NCI-H187 (cell line): ENCODE measurements around the gene ZBTB46.

Source experiments
- DNase-seq, 2 experiments: peaks; one replicate each; lab custom pipeline; 2025; lab: John Stamatoyannopoulos, UW

ZBTB46 gene

DNA sequence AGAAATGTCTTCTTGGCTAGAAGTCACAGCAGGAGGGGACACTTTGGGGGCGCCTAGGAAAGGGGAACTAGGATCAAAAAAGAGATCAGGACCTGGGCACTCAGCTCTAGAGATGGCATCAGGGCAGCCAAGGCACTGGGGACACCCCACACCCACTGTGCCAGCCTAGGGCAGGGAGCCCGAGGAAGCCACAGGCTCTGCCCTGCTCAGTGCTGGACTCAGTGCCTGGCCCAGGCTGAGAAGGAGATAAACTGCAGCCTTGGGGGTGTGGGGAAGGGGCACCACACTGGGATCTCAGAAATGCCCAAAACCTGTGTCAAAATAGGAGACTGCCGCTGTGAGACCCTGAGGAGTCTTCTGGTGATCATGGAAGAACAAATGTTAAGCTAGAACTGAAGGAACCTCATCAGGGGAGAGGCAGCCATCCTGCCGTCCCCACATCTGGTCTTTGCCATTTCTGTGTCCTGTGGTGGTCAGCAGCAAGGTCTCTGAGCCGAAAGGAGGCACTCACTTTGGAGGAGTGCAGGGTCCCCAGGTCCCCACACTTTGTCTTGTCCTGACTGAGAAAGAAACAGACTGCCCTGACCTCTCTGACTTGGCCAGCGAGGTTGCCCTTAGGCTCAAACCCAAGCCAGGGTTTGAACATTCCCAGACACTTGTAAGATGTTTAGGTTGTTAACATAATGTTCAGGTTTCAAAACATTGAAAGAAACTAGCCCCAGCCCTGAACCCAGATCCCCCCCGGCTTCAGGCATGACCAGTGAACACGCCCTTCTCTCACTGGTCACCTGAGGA, 125.6 kb downstream of the ZBTB46 start:
- DNase-seq: no peak

DNA sequence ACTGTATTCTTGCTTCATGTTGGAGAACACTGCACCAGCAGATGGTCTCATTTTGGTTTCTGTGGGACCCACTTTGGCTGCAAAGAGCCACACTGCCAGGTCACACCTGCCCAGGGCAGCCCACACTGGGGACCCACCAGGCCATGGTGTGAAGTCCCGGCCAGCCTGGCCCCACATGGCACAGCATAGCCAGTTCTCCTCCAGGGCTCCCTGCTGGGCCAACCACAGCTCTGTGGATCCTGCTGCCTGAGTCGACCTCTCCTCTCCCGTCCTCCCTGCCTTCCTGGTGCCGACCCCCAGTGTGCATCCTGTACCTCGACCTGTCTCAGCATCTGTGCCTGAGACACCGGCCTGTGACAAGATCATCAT, 126.3 kb downstream of the ZBTB46 start:
- no peak for DNase-seq

DNA sequence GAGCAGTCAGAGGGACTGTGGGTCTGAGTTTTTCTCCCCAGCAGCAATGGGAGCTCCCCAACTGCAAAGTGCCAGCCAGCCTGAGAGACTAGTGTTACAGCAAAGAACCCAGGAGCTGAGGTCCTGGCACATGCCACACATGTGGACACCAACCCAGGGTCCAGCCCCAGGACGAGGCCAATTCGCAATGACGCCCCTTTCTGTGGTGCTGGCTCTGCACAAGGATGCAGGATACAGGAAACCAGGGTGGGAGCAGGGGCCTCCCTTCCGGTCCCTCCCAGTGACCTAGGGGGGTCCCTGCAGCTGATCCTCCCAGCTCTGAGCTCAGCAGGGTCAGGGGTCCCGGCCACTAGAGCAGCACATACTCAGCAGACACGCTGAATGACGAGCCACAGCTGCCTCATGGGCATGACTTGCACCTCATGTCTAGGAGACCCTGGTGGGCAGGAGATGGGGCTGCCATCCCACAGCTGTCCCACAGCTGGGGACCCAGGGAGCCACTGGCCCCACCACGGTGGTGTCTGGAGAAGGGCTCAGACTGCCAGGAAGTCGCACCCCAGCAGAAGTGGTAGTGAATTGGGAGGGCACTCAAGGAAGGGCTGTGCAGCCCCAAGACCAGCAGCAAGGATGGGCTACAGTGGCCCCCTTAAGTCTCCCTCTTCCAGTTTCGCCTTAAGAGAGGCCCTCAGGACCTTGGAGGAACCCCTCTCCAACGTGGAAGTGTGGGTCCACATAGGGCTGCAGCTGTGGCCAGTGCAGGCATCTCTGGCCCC, 126.9 kb downstream of the ZBTB46 start:
- no peak for DNase-seq

DNA sequence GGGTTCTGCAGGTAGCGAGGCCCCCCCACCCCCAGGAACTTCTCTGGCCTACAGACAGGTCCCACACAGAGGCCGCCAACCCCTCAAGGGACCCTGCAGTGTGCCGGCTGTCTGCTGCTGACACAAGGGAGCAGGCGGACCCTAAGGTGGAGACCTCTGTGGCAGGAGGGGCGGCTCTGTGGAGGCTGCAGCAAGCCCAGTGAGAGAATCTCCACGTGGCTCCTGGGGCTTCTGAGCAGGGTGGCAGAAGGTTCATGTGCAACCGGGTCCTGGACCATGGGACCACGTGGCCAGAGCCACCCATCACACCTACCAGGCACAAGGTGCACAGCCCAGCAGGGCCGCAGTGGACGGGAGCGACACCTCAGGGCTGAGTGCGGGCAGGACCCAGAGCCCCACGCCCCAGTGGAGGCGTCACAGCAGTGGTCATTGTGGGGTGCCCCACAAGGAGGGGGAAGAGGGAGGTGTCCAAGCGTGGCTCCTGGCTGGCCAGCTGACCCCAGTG, 127.5 kb downstream of the ZBTB46 start:
- no peak for DNase-seq

DNA sequence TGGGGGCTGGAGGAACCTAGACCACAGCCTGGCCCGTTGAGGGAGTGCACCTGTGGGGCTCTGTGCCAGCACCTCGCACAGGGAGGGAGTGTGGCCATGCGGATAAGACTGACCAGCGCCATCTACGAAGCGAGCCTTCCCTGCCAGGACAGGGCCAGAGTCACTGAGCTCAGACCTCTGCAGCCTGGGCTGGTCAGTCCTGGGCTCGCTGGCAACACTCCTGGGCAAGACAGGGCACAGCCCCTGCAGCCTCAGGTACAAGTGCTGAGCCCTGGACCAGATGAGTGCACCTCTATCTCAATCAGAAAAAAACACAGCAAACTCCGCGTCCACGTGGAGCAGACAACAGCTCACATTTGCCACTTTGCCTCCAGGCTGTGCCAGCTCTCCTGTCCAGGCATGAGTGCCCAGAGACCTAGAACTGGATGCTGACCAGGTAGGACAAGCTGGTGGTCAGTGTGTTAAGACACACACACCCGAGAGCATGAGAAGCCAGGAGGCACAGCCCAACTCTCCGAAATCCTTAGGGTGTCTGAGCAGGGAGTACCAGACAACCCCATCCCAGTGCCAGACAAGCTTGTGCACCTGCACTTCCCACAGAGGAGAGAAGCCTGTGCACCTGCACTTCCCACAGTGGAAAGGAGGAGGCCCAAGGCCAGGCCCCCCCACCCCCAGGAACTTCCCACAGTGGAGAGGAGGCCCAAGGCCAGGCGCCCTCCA, 128.2 kb downstream of the ZBTB46 start:
- no peak for DNase-seq

DNA sequence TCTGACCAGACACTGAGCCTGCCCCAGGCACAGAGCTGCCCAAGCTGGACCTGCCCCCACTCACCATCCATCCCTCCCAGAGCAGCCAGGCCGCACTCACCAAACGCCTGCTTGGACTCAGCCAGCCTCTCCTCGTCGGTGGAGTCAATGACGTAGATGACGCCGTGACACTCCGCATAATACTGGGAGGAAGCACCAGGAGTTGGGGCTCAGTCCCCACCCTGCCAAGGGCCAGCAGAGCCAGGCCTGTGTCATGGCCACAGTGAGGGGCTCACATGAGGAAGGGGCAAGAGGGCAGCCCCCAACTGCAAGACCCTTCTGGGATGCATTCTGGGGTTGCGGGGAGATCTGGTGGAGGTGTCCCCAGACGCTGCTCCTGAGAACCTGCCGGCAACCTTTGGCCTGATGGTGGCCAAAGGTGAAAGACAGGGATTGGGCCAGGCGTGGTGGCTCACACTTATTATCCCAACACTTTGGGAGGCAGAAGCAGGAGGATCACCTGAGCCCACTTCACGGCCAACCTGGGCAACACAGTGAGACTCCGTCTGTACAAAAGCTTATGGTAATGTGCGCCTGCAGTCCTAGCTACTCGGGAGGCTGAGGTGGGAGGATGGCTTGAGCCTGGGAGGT, 128.9 kb downstream of the ZBTB46 start:
- no peak for DNase-seq

DNA sequence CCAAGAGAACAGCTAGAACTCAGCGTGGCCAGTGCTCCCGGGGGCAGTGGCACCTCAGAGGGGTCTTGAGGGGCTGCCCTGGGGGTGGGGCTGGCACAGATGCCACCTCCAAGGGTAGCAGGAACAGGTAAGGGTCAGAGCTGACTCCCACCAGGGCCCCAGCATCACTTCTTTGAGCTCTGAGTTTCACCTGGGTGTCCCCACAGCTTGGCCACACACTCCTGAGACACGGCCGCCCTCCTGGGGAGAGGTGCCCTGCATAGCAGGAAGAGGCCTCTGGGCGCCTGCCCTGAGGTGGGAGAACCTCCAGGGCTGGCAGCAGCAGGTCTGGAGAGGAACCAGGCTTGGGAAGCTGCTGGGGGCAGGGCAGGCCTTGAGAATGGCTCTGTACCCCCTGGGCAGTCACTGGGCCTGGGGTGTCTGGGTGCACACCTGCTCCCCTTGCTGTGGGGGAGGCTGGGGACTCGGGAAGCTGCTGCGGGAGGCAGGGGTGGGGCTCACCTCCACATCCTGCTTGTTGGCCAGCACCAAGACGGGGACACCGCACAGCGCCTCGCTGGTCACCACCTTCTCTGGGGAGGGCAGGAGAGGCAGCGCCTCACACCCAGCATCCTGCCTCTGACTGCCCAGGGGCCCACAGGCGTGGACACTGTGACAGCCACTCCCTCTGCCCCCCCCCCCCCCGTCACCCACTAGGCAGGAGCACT, 129.6 kb downstream of the ZBTB46 start:
- no peak for DNase-seq

DNA sequence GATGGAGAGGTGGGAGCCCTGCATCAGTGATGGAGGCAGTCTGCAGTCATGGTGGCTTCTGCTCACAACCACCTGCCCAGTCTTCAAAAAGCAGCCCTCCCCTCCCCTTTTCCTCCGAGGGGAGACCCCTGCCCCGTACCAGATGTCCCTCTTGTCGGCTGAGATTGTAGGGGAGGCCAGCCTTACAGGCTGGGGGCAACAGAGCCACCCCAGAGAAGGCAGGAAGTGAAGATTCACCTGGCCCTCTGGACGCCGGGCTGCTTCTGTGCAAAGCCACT, 130.1 kb downstream of the ZBTB46 start:
- DNase-seq: no peak

DNA sequence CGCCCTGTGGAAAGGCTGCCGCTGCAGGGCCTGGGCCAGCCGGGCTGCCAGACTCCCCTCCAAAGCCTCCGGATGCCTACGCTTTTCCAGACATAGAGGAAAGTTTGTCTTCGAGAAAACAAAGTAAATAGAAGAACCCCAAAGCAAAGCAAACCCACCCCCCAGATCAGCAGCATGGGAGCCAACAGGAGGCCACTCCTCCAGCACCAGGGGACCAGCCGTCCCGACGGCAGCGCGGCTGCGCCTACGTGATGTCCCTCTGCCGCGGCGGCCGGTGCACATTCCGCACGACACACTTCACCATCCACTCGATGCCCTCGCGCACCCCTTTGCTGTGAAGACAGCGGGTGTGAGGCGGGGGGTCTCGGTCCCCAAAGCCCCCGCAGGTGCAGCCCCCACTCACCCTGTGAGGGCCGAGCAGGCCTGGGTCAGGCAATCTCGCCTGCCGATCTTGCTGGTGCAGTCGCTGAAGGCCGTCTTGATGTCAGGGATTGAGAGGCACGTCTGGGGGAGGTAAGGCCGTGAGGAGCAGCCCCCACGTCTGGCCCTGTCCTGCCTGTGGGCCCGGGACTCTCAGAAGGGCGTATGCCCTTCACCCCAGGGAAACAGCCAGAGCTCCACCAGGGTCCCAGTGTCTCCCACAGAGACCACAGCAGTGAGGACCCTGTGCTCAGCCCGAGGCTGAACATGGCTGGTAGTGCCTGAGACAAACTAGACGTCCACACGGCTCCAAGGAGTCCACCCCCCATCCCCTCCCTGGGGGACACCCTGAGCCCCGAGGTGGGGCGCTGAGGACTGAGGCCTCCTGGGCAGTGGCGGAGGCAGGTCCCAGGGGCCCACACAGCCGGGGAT, 130.6 kb downstream of the ZBTB46 start:
- DNase-seq: no peak

DNA sequence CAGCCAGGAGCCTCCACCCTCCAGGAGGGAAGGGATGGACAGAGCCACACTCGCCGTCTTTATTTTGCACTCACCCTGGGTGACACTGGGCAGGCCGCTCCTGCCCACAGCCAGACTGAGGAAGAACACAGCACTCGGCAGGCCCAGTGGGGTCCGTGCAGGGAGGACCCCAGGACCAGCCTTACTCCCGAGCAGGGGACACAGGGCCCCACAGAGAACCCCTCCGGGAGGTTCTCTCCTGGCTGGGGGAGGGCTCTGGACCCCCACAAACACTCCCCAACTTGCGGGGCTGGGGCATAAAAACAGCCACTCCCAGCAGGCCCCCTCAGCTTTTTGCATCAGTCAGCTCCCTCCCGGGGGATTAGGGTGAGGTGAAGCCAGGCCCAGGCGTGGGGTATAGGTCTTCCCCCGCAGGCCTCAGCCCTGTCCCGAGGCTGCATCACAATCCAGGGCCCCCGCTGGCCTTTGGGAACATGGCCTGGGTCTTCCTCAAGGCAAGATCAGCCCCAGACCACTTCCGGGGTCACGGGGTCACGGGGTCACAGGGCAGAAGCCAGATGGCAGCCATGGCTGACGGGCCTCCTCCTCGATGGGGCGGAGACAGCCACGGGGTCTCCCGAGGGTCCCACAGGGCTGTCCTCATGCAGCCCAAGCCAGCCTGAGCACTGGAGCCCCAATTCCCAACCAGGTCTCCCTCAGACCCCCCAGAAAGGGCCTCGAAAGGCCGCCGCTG, 131.4 kb downstream of the ZBTB46 start:
- no peak for DNase-seq

DNA sequence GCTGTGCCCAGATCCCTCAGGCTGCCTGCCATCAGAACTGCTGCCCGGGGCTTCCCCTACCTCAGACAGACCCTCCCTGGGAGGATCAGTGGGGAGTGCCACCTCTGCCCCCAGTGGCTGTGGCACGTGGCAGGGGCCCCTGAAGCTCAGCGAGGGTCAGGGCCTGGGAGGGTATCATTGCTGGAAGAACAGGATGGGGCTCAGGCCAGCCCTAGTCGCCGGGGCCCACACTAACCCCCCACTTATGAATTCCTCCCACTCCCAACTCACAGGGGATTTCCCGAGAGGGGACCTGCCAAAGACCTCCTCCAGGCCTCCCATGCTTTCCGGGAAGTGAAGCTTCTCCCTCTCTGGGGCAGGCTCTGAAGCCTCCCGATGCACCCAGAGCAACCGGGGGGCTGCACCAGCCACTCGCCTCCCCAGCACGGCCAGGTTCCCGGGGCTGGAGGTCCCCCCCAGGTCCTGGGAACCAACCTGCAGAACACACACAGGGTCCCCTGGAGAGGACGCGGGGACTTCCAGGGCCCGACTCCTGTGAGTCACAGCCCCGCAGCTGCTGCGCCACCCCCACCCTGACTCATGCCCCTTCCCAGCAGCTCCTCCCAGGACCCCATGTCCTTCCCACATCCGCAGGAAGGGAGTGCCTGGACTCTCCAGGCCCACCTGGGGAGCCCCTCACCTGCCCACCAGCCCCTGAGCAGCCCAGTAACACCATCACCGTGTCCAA, 132.2 kb downstream of the ZBTB46 start:
- DNase-seq: no peak

DNA sequence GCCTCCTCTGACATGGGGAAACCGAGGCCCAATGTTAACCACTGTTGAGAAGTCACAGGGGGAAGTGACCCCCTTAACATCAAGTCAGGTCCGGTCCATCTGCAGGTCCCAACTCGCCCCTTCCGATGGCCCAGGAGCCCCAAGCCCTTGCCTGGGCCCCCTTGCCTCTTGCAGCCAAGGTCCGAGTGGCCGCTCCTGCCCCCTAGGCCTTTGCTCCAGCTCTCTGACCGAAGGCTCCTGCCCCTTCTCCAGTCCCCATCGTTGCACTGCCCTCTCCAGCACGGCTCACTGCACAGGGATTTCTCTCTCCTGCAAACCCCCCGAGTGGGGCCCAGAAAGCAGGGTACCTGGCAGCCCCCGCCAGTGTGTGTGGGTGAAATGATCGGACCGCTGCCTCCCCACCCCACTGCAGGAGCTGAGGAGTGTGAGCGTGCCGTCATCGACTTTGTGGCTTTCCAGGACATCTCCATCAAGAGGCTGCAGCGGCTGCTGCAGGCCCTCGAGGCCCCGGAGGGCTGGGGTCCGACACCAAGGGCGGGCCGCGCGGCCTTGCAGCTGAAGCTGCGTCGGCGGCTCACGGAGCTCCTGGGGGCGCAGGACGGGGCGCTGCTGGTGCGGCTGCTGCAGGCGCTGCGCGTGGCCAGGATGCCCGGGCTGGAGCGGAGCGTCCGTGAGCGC, 133.1 kb downstream of the ZBTB46 start:
- no peak for DNase-seq

DNA sequence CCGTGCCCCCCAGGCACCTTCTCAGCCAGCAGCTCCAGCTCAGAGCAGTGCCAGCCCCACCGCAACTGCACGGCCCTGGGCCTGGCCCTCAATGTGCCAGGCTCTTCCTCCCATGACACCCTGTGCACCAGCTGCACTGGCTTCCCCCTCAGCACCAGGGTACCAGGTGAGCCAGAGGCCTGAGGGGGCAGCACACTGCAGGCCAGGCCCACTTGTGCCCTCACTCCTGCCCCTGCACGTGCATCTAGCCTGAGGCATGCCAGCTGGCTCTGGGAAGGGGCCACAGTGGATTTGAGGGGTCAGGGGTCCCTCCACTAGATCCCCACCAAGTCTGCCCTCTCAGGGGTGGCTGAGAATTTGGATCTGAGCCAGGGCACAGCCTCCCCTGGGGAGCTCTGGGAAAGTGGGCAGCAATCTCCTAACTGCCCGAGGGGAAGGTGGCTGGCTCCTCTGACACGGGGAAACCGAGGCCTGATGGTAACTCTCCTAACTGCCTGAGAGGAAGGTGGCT, 133.7 kb downstream of the ZBTB46 start:
- DNase-seq: no peak

DNA sequence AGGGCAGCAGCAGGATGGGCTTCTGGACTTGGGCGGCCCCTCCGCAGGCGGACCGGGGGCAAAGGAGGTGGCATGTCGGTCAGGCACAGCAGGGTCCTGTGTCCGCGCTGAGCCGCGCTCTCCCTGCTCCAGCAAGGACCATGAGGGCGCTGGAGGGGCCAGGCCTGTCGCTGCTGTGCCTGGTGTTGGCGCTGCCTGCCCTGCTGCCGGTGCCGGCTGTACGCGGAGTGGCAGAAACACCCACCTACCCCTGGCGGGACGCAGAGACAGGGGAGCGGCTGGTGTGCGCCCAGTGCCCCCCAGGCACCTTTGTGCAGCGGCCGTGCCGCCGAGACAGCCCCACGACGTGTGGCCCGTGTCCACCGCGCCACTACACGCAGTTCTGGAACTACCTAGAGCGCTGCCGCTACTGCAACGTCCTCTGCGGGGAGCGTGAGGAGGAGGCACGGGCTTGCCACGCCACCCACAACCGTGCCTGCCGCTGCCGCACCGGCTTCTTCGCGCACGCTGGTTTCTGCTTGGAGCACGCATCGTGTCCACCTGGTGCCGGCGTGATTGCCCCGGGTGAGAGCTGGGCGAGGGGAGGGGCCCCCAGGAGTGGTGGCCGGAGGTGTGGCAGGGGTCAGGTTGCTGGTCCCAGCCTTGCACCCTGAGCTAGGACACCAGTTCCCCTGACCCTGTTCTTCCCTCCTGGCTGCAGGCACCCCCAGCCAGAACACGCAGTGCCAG, 134.3 kb downstream of the ZBTB46 start, which contains the start of gene TNFRSF6B:
Gene TNFRSF6B, plus strand, starts transcription at position 25 of the 729 bp plus-strand sequence. Its CDS starts 116 bp downstream, at position 141.
- DNase-seq: no peak

DNA sequence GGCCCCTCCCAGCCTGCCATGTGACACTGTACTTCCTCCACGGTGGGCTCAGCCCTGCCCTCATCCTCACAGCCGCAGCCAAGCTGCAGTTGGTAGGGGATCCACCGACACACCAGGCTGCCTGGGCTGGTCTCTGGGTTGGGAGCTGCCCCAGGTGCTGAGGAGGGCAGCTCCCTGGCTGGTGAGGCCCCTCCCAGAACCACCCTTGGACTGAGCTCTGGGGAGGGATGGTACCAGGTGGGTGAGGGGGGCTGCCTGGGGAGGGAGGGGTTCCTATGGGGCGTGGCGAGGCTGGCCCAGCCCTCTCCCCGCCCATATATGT, 134.8 kb downstream of the ZBTB46 start:
- no peak for DNase-seq

DNA sequence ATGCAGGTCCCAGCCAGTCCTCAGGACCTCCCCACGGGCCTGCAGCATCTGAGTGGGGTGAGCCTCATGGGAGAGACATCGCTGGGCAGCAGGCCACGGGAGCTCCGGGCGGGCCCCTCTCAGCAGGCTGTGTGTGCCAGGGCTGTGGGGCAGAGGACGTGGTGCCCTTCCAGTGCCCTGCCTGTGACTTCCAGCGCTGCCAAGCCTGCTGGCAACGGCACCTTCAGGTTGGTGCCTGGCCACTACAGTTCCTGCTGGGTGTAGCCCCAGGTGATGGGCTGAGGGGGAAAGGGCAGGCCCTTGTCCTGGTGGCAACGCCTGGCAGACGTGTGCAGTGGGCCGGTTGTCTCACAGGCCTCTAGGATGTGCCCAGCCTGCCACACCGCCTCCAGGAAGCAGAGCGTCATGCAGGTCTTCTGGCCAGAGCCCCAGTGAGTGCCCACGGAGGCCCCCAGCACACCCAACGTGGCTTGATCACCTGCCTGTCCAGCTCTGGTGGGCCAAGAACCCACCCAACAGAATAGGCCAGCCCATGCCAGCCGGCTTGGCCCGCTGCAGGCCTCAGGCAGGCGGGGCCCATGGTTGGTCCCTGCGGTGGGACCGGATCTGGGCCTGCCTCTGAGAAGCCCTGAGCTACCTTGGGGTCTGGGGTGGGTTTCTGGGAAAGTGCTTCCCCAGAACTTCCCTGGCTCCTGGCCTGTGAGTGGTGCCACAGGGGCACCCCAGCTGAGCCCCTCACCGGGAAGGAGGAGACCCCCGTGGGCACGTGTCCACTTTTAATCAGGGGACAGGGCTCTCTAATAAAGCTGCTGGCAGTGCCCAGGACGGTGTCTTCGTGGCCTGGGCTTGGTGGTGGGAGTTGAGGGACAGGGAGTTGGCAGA, 135.4 kb downstream of the ZBTB46 start:
- DNase-seq: no peak
